ENCODE data around the gene EIF1AD. TPM values are rescaled to one million over a fixed set of nuclear protein-coding genes. Genes with fewer than 3 reads are reported as not detected.

Gene EIF1AD
- total and polyA plus RNA-seq, 9 donors: 15.2 to 42.1 (median 30.2) TPM

GRCh38 chr11:66006891-66007176, 4.9 kb upstream of the EIF1AD start:
- Histone ChIP-seq H3K27me3 (no peaks in the 10 kb centered on the region), H3K9me3 (no peaks in the 10 kb centered on the region), H3K27ac (no peak overlapping the region), H3K4me1 (ENCODE audit: insufficient read depth) (peaks cover 5% of the 10 kb centered on the region), H3K4me3 (no peak overlapping the region), H3K36me3 (no peaks in the 10 kb centered on the region)
- WGBS, 3 donors: 68 to 92% (median 75%) methylated on average over 3 to 4 of the region's 4 CpGs
- intact Hi-C loops (cut with DNase I): no loop called here
- no peak for DNase-seq
- TF ChIP-seq CTCF (IDR thresholded peaks at IDR 0.05): no peak

GRCh38 chr11:66006134-66006890, 4.4 kb upstream of the EIF1AD start:
- no peak overlapping the region for H3K4me3 ChIP-seq
- TF ChIP-seq CTCF (IDR thresholded peaks at IDR 0.05) (no peak), POLR2A (IDR thresholded peaks at IDR 0.05) (no peak), EP300 (IDR thresholded peaks at IDR 0.05) (no peak)
- WGBS, 3 donors: 67 to 86% (median 77%) methylated on average over 12 to 13 of the region's 13 CpGs
- intact Hi-C loops (cut with DNase I): no loop called here
- DNase-seq: no peak
- H3K27ac ChIP-seq: no peak overlapping the region
- no peaks in the 10 kb centered on the region for H3K36me3 ChIP-seq
- H3K27me3 ChIP-seq: no peaks in the 10 kb centered on the region
- H3K4me1 ChIP-seq (ENCODE audit: insufficient read depth): peaks cover 5% of the 10 kb centered on the region
- H3K9me3 ChIP-seq: no peaks in the 10 kb centered on the region

- Histone ChIP-seq H3K4me1 (ENCODE audit: insufficient read depth) (peaks cover 5% of the 10 kb centered on the region), H3K36me3 (no peaks in the 10 kb centered on the region), H3K9me3 (no peaks in the 10 kb centered on the region), H3K27me3 (no peaks in the 10 kb centered on the region), H3K4me3 (no peak overlapping the region), H3K27ac (no peak overlapping the region)
- DNase-seq: no peak
- WGBS, 3 donors: 64 to 68% (median 66%) methylated on average over 4 of the region's 4 CpGs
- TF ChIP-seq CTCF (IDR thresholded peaks at IDR 0.05): no peak
- TF ChIP-seq POLR2A (IDR thresholded peaks at IDR 0.05): no peak
- TF ChIP-seq EP300 (IDR thresholded peaks at IDR 0.05): no peak
- intact Hi-C loops (cut with DNase I): no loop called here
Observed at GRCh38 chr11:66004186-66004585, 2.2 kb upstream of the EIF1AD start.

- no peaks in the 10 kb centered on the region for H3K36me3 ChIP-seq
- no peaks in the 10 kb centered on the region for H3K9me3 ChIP-seq
- H3K4me3 ChIP-seq: peak overlapping the region; percentile 74
- peak overlapping the region in 1 of 2 donors; percentile 79 for H3K27ac ChIP-seq
- DNase-seq: no peak
- TF ChIP-seq CTCF (IDR thresholded peaks at IDR 0.05) (no peak), POLR2A (IDR thresholded peaks at IDR 0.05) (no peak), EP300 (IDR thresholded peaks at IDR 0.05) (no peak)
- WGBS, 3 donors: 52 to 74% (median 54%) methylated on average over 6 of the region's 6 CpGs
- intact Hi-C loops (cut with DNase I): no loop called here
- H3K27me3 ChIP-seq: no peaks in the 10 kb centered on the region
- H3K4me1 ChIP-seq (ENCODE audit: insufficient read depth): peaks cover 5% of the 10 kb centered on the region
Observed at GRCh38 chr11:66003291-66003690, 1.3 kb upstream of the EIF1AD start.
